ENCODE measurements around the gene TRIM14.

TRIM14 gene

DNA sequence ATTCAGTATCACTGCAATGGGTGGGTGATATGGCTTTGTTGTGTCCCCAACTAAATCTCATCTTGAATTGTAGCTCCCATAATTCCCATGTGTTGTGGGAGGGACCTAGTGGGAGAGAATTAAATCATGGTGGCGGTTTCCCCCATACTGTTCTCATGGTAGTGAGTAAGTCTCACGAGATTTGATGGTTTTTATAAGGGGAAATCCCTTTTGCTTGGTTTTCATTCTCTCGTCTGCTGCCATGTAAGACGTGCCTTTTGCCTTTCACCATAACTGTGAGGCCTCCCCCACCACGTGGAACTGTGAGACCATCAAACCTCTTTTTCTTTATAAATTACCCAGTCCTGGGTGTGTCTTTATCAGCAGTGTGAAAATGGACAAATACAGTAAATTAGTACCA is 72.0 kb downstream of the TRIM14 start:
- Mint-ChIP-seq H3K9me3 (peaks cover 5% of the 10 kb centered on the region), H3K4me3 (peak overlapping the region; percentile 87), H3K4me1 (ENCODE audit: low read depth) (peaks cover 43% of the 10 kb centered on the region), H3K27me3 (no peaks in the 10 kb centered on the region), H3K27ac (peak overlapping the region; percentile 44), H3K36me3 (ENCODE audit: low read depth) (peaks cover 58% of the 10 kb centered on the region)
- DNase-seq: no peak

DNA sequence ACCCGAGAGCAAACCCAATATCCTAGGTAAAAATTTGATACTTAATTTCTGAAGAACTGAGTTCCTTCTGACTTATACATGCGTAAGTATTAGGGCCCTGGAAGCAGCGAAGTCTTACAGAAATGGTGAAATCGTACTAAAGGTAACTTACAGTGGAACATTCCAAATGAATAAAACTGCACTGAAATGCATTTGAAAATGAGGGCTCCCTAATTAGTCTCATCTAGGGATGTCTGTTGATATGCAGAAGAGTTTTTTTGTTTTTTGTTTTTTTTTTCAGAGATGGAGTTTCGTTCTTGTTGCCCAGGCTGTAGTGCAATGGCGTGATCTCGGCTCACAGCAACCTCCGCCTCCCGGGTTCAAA is 72.9 kb downstream of the TRIM14 start:
- Mint-ChIP-seq H3K27ac (peak overlapping the region; percentile 92), H3K4me3 (peak overlapping the region; percentile 87), H3K27me3 (no peaks in the 10 kb centered on the region), H3K36me3 (ENCODE audit: low read depth) (peaks cover 52% of the 10 kb centered on the region), H3K9me3 (peaks cover 5% of the 10 kb centered on the region), H3K4me1 (ENCODE audit: low read depth) (peaks cover 42% of the 10 kb centered on the region)
- DNase-seq: no peak

DNA sequence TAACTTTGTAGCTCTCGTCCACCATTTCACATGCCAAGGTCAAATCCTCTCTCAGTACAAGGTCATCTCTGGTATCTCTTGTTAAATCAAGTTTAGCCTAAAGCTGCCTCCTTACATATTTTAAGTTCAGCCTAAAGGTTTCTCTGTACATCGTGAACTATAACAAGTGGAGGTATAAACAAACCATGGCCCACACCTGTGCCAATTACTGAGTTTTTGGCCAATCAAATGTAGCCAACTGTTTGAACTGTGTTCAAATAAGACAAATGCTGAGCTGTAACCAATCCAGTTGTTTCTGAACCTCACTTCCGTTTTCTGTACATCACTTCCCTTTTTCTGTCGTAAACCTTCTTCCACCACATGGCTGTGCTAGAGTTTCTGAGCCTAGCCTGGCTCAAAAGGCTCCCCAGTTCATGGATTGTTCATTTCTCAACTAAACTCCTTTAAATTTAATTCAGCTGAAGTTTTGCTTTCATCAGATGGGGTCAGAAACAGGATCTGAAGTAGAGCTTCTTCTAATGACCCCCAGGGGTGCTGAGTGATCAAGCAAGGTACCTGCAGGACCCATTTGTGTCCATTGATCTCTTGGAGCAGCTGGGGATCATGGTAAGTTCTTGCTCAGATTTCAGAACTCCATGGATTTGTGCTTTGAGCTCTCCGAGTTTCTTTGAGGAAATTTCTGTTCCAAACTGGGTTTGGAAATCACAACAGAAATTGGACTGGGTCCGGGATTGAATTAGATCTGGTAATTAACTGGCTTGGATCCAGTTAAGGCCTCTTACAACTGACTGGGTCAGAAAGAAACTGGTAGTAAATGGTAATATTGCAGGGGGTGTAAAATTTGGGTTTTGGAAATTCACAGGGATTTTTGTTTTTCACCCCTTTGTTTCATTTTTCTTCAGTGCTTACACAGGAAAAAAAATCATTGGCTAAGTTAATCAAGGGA is 73.5 kb downstream of the TRIM14 start:
- peak overlapping the region; percentile 87 for H3K4me3 Mint-ChIP-seq
- H3K27me3 Mint-ChIP-seq: no peaks in the 10 kb centered on the region
- peaks cover 5% of the 10 kb centered on the region for H3K9me3 Mint-ChIP-seq
- no peak for DNase-seq
- H3K4me1 Mint-ChIP-seq (ENCODE audit: low read depth): peaks cover 40% of the 10 kb centered on the region
- H3K36me3 Mint-ChIP-seq (ENCODE audit: low read depth): peaks cover 48% of the 10 kb centered on the region
- H3K27ac Mint-ChIP-seq: peak overlapping the region; percentile 92

DNA sequence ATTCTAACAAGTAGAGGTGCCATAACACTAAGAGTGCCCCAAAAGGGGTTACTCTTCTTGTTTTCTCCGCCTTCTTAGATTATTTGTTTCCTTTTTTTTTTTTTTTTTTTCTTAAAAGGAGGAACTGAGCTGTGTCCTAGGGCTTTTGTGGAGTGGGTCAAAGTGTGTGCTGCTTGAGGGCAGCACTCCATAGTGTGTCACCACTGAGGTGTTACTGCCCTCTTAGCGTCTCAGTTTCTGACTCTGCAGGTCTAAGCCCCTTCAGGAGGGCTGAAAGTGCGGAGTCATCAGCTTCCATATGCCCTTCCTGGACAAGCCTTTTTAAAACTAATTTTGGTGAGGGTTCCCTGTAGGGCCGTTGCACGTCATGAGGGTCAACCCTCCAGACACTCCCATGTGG is 75.1 kb downstream of the TRIM14 start:
- peaks cover 36% of the 10 kb centered on the region for H3K36me3 Mint-ChIP-seq (ENCODE audit: low read depth)
- no peak for DNase-seq

DNA sequence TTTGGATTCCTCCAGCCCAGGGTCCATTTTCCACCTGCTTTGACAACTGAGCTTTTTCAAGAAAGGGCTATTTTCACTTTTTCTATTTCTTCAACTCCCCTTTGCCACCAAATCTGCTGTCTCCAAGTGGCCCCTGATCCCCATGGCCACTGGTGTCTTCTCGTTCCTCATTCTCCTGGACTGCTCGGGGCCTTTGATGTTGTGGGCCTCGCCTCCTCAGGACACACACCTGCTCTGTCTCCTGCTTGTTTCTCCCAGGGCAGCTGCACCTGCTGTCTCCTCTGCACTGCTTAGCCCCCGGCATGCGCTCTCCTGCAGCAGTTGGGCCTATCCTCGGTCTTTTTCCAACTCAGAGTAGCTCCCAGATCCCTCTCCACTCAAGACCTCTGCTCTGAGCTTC is 78.8 kb downstream of the TRIM14 start:
- no peak overlapping the region for H3K27ac Mint-ChIP-seq
- peak; percentile 11 for DNase-seq
- H3K4me3 Mint-ChIP-seq: no peak overlapping the region
- peaks cover 3% of the 10 kb centered on the region for H3K36me3 Mint-ChIP-seq (ENCODE audit: low read depth)
- peaks cover 3% of the 10 kb centered on the region for H3K9me3 Mint-ChIP-seq
- H3K4me1 Mint-ChIP-seq (ENCODE audit: low read depth): peaks cover 6% of the 10 kb centered on the region
- H3K27me3 Mint-ChIP-seq: no peaks in the 10 kb centered on the region

More for the DNA sequence above, 75.1 kb downstream of the TRIM14 start:
- Mint-ChIP-seq H3K27me3 (no peaks in the 10 kb centered on the region), H3K4me1 (ENCODE audit: low read depth) (peaks cover 33% of the 10 kb centered on the region), H3K27ac (no peak overlapping the region), H3K9me3 (peaks cover 5% of the 10 kb centered on the region), H3K4me3 (no peak overlapping the region)

DNA sequence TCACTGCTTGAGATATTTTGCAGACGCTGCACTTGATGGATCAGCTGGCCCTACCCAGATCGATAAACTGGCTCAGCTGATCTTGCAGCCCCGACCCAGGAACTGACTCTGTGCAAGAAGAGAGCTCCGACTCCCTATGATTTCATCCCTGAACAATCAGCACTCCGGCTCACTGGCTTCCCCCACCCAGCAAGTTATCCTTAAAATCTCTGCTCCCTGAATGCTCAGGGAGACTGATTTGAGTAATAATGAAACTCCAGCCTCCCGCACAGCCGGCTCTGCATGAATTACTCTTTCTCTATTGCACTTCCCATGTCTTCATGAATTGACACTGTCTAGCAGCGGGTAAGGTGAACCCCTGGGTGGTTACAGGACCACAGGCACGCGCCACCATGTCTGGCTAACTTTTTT is 79.4 kb downstream of the TRIM14 start:
- H3K27me3 Mint-ChIP-seq: no peaks in the 10 kb centered on the region
- H3K36me3 Mint-ChIP-seq (ENCODE audit: low read depth): no peaks in the 10 kb centered on the region
- H3K4me3 Mint-ChIP-seq: no peak overlapping the region
- peaks cover 6% of the 10 kb centered on the region for H3K4me1 Mint-ChIP-seq (ENCODE audit: low read depth)
- no peak overlapping the region for H3K27ac Mint-ChIP-seq
- no peak for DNase-seq
- H3K9me3 Mint-ChIP-seq: no peaks in the 10 kb centered on the region

DNA sequence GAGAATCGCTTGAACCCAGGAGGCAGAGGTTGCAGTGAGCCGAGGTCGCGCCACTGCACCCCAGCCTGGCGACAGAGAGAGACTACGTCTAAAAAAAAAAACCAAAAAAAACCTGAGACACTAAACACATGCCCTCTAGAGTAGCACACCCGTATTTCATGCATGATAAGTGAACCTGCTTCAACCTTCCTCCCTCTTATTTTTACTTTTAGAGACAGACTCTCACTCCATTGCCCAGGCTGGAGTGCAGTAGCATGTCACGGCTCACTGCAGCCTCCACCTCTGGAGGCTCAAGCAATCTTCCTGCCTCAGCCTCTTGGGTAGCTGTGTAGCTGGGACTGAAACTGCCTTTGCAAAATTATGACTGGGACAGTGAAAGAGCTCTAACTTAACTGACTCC is 80.1 kb downstream of the TRIM14 start:
- Mint-ChIP-seq H3K9me3 (no peaks in the 10 kb centered on the region), H3K4me3 (no peak overlapping the region), H3K27me3 (no peaks in the 10 kb centered on the region), H3K36me3 (ENCODE audit: low read depth) (no peaks in the 10 kb centered on the region), H3K27ac (no peak overlapping the region), H3K4me1 (ENCODE audit: low read depth) (peaks cover 9% of the 10 kb centered on the region)
- no peak for DNase-seq

DNA sequence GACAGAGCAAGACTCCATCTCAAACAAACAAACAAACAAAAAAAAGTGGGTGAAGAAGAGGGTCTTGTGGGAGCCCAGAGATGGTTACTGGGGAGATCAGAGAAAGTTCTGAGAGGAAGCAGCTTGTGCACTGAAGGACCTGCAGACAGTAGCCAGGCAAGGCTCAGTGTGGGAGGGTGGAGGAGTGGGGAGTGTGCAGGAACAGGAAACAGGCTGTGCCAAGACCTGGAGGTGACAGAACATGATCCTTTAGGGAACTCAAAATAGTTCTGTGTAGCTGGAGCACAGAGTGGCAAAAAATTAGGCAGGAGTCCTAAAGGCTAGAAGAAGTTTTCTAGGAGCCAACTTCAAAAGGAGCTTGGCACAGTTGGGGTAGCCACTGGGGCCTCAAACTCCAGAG is 81.7 kb downstream of the TRIM14 start:
- Mint-ChIP-seq H3K4me3 (no peak overlapping the region), H3K27me3 (no peaks in the 10 kb centered on the region), H3K9me3 (no peaks in the 10 kb centered on the region), H3K4me1 (ENCODE audit: low read depth) (peaks cover 19% of the 10 kb centered on the region), H3K27ac (no peak overlapping the region), H3K36me3 (ENCODE audit: low read depth) (no peaks in the 10 kb centered on the region)
- peak; percentile 6 for DNase-seq

DNA sequence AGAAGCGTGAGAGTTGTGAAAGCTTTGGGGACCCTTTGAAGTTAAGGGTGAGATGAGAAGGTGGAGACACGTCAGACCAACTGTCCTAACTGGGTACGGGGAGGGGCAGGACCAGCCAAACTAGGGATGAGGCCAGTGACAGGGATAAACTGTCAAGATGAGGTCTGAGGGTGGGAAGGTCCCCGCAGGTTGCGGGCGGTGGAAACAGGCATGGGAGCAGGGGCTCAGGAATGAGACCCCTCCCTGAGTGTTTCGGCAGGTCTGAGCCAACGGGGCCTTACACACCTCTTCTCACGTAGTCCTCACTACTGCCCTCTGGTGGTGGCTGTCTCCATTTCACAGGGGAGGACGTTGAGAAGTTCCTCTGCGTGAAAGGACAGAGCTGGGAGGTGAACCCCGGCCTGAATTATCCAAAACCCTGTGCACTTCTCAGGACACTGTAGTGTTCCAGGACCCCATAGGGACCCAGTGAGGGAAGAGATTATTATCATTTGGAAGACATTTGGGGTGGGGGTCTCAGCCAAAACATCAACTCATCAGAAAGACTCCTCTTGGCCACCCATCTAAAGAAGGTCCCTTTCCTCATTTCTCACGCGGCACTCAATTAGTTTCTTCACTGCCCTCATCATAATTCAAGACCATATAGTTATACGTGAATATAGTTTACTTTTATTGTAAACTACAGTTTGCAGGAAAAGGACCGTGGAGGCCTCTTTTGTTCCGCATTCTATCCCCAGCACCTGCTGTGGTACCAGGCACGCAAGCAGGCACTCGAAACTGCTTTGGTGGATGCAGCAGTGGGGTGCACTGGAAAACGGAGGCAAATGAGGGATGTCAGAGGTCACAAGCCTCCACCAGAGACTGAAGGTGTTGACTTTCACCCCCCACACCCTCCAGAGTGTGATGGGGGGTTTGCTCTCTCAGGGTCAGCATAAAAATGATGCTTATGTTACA is 84.2 kb downstream of the TRIM14 start:
- no peak overlapping the region for H3K4me3 Mint-ChIP-seq
- H3K27ac Mint-ChIP-seq: peak overlapping the region; percentile 45
- DNase-seq: peak; percentile 89
- H3K27me3 Mint-ChIP-seq: no peaks in the 10 kb centered on the region
- no peaks in the 10 kb centered on the region for H3K36me3 Mint-ChIP-seq (ENCODE audit: low read depth)
- H3K9me3 Mint-ChIP-seq: no peaks in the 10 kb centered on the region
- peaks cover 20% of the 10 kb centered on the region for H3K4me1 Mint-ChIP-seq (ENCODE audit: low read depth)

DNA sequence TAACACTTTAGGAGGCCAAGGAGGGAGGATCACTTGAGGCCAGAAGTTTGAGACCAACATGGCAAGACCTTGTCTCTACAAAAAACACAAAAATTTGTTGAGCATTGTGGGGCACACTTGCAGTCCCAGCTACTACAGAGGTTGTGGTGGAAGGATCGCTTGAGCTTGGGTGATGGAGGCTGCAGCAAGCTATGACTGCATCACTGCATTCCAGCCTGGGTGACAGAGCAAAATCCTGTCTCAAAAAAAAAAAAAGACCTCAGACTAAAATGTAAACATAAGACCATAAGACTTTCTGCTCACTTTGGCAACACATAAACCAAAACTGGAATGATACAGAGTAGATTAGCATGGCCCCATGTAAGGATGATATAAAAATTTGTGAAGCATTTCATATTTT is 87.1 kb downstream of the TRIM14 start:
- Mint-ChIP-seq H3K4me1 (ENCODE audit: low read depth) (peaks cover 20% of the 10 kb centered on the region), H3K9me3 (no peaks in the 10 kb centered on the region), H3K27ac (no peak overlapping the region), H3K27me3 (no peaks in the 10 kb centered on the region), H3K36me3 (ENCODE audit: low read depth) (peaks cover 9% of the 10 kb centered on the region), H3K4me3 (no peak overlapping the region)
- DNase-seq: no peak

DNA sequence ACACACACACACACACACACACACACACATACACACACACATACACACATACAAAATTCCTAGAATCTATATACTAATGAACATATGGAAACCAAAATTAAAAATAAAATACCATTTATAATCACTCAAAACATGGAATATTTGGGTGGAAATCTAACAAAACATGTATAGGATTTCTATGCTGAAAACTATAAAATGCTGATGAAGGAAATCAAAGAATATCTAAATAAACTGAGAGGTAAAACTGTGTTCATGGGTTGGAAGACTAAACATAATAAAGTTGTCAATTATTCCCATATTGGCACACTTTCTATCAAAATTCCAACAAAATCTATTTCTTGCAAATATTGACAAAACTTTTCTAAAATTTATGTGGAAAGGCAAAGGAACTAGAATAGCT is 87.9 kb downstream of the TRIM14 start:
- Mint-ChIP-seq H3K9me3 (no peaks in the 10 kb centered on the region), H3K4me3 (no peak overlapping the region), H3K27me3 (no peaks in the 10 kb centered on the region), H3K27ac (no peak overlapping the region), H3K36me3 (ENCODE audit: low read depth) (peaks cover 13% of the 10 kb centered on the region), H3K4me1 (ENCODE audit: low read depth) (peaks cover 20% of the 10 kb centered on the region)
- DNase-seq: no peak

DNA sequence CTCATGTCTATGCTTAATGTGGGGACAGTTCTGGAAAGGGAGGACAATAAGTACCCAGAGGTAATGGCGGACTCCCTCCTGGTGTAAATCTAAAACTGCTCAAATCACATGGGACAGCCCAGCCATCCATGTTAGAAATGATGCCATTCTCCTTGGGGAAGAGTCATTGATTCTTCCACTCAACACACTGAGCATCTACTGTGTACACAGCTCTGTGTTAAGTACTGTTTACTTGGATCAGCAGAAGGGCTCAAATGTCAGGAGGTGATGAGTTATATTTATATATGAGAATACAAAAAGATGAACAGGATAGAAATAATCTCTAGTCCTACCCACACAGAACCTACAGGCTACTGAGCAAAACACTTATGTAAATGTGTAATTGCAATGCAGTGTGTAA is 94.3 kb downstream of the TRIM14 start:
- Mint-ChIP-seq H3K4me1 (ENCODE audit: low read depth) (no peaks in the 10 kb centered on the region), H3K9me3 (no peaks in the 10 kb centered on the region), H3K27me3 (no peaks in the 10 kb centered on the region), H3K36me3 (ENCODE audit: low read depth) (peaks cover 66% of the 10 kb centered on the region), H3K4me3 (no peak overlapping the region), H3K27ac (no peak overlapping the region)
- no peak for DNase-seq

DNA sequence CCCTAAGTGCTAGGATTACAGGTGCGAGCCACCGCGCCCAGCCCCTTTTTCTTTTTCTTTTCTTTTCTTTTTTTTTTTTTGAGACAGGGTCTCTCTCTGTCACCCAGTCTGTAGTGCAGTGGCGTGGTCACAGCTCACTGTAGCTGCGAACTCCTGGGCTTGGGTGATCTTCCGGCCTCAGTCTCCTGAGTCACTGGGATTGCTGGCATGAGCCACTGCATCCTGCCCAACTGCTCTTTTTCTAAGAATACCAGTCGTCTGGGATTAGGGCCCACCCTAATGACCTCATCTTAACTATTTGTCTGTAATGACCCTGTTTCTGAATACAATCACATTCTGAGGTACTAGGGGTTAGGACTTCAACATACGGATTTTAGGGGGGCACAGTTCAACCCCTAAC is 96.6 kb downstream of the TRIM14 start:
- Mint-ChIP-seq H3K4me1 (ENCODE audit: low read depth) (no peaks in the 10 kb centered on the region), H3K27ac (peak overlapping the region; percentile 66), H3K27me3 (no peaks in the 10 kb centered on the region), H3K9me3 (no peaks in the 10 kb centered on the region), H3K4me3 (no peak overlapping the region), H3K36me3 (ENCODE audit: low read depth) (peaks cover 82% of the 10 kb centered on the region)
- no peak for DNase-seq

DNA sequence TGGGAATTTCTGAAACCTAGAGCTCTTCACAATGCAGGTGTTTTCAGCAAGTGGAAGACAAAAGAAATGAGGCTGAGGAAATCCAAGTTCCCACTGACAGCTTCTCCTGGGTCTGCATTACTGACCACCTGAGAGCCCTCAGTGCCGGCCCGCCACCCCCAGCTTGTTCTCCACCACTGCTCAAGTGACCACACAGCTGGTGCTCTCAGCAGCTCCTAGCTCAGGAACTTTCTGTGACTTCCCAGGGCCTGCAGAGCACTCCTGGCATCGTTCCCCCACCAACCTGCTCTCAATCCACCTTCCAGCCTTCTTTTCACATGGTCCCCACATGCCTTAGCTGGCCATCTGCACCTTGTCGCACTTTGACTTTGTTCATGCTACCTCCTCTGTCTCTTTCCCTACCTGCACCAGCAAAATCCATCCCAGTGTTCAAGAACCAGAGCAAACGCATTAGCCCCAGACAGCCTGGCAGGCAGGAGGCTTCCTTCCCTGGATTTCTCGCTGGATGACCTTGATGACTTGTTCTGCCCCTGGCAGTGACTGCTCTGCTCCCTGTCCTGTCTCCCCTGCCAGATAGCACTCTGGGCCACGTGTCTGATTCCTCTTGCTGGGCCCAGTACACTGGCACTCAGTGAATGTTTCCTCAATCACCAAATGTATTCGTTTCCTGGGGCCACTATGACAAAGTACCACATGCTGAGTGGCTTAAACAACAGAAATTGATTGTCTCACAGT is 97.5 kb downstream of the TRIM14 start:
- Mint-ChIP-seq H3K27ac (peak overlapping the region; percentile 56), H3K27me3 (no peaks in the 10 kb centered on the region), H3K36me3 (ENCODE audit: low read depth) (peaks cover 88% of the 10 kb centered on the region), H3K4me3 (no peak overlapping the region), H3K4me1 (ENCODE audit: low read depth) (no peaks in the 10 kb centered on the region), H3K9me3 (no peaks in the 10 kb centered on the region)
- peak; percentile 28 for DNase-seq

Data from activated T-cell treated with anti-CD3 and anti-CD28 coated beads, Interleukin-2, amount 50 U/mL, for 24 hours (primary cell).